ENCODE data around the gene DLEU7. TPM values are rescaled to one million over a fixed set of nuclear protein-coding genes. Genes with fewer than 3 reads are reported as not detected.

The DLEU7 gene
- polyA plus RNA-seq, 1 donor (not counting 4 experiments of a cell fraction or from before 2014, with no cell fraction given) = not detected

- H3K9me1 ChIP-seq (ENCODE audit: control insufficient read depth, extremely low read depth, insufficient read depth, low read length) = no peaks in the 10 kb centered on the region
- H3K27me3 ChIP-seq (ENCODE audit: control insufficient read depth, extremely low read depth, insufficient read depth, low read length) = peaks cover 11% of the 10 kb centered on the region
- no peak overlapping the region for H3K9ac ChIP-seq (ENCODE audit: control insufficient read depth, extremely low read depth, insufficient read depth, low read length)
- H3K36me3 ChIP-seq (ENCODE audit: control insufficient read depth in 2 of 2, extremely low read depth in 1 of 2, insufficient read depth in 2 of 2, low read length in 2 of 2) = no peaks in the 10 kb centered on the region
- no peaks in the 10 kb centered on the region for H3K79me2 ChIP-seq (ENCODE audit: control insufficient read depth, insufficient read depth, low read length)
- no peak overlapping the region for H3K4me2 ChIP-seq (ENCODE audit: control insufficient read depth, extremely low read depth, insufficient read depth, low read depth, low read length)
- dilution Hi-C loops (cut with MboI; ENCODE audit: extremely low pct_ligation_motif_present, low sequenced_read_pairs) = no loop called here
- FAIRE-seq (no peak), DNase-seq (ENCODE audit: low read depth, low spot score) (no peak)
- H3K27ac ChIP-seq (ENCODE audit: control insufficient read depth, insufficient read depth, low read length) = no peak overlapping the region
- no peaks in the 10 kb centered on the region for H3K4me1 ChIP-seq (ENCODE audit: control insufficient read depth, extremely low read depth, insufficient read depth, low read length)
- no peaks in the 10 kb centered on the region for H4K20me1 ChIP-seq (ENCODE audit: control insufficient read depth, extremely low read depth, insufficient read depth, low read length)
- H3K4me3 ChIP-seq (ENCODE audit: control insufficient read depth in 2 of 3, extremely low read depth in 1 of 3, insufficient read depth in 2 of 3, low read depth in 1 of 3, low read length in 3 of 3) = no peak overlapping the region
- H2AFZ ChIP-seq (ENCODE audit: control insufficient read depth, low read length) = no peak overlapping the region
- TF ChIP-seq EZH2 (IDR thresholded peaks at IDR 0.05; ENCODE audit: low read length) (no peak), CTCF (optimal IDR thresholded peaks at IDR 0.05 in 1 of 3, IDR thresholded peaks at IDR 0.05 in 1 of 3, conservative IDR thresholded peaks at IDR 0.05 in 1 of 3; ENCODE audit: extremely low read depth in 1 of 3, insufficient read depth in 2 of 3, low read length in 3 of 3) (no peak)
- no peaks in the 10 kb centered on the region for H3K9me3 ChIP-seq (ENCODE audit: control insufficient read depth, low read depth, low read length)
These were observed 7.0 kb upstream of the DLEU7 start for GRCh38 chr13:50850445-50850844.

- Histone ChIP-seq H2AFZ (ENCODE audit: control insufficient read depth, low read length) (no peak overlapping the region), H3K36me3 (ENCODE audit: control insufficient read depth in 2 of 2, extremely low read depth in 1 of 2, insufficient read depth in 2 of 2, low read length in 2 of 2) (no peaks in the 10 kb centered on the region), H3K4me3 (ENCODE audit: control insufficient read depth in 2 of 3, extremely low read depth in 1 of 3, insufficient read depth in 2 of 3, low read depth in 1 of 3, low read length in 3 of 3) (no peak overlapping the region), H3K9me3 (ENCODE audit: control insufficient read depth, low read depth, low read length) (no peaks in the 10 kb centered on the region), H3K9me1 (ENCODE audit: control insufficient read depth, extremely low read depth, insufficient read depth, low read length) (no peaks in the 10 kb centered on the region), H3K9ac (ENCODE audit: control insufficient read depth, extremely low read depth, insufficient read depth, low read length) (no peak overlapping the region), H3K4me1 (ENCODE audit: control insufficient read depth, extremely low read depth, insufficient read depth, low read length) (no peaks in the 10 kb centered on the region), H3K27ac (ENCODE audit: control insufficient read depth, insufficient read depth, low read length) (no peak overlapping the region), H3K27me3 (ENCODE audit: control insufficient read depth, extremely low read depth, insufficient read depth, low read length) (peaks cover 20% of the 10 kb centered on the region), H3K4me2 (ENCODE audit: control insufficient read depth, extremely low read depth, insufficient read depth, low read depth, low read length) (no peak overlapping the region), H3K79me2 (ENCODE audit: control insufficient read depth, insufficient read depth, low read length) (no peaks in the 10 kb centered on the region), H4K20me1 (ENCODE audit: control insufficient read depth, extremely low read depth, insufficient read depth, low read length) (no peaks in the 10 kb centered on the region)
- dilution Hi-C loops (cut with MboI; ENCODE audit: extremely low pct_ligation_motif_present, low sequenced_read_pairs) = no loop called here
- TF ChIP-seq CTCF (optimal IDR thresholded peaks at IDR 0.05 in 1 of 3, IDR thresholded peaks at IDR 0.05 in 1 of 3, conservative IDR thresholded peaks at IDR 0.05 in 1 of 3; ENCODE audit: extremely low read depth in 1 of 3, insufficient read depth in 2 of 3, low read length in 3 of 3) = no peak
- TF ChIP-seq EZH2 (IDR thresholded peaks at IDR 0.05; ENCODE audit: low read length) = no peak
- FAIRE-seq (no peak), DNase-seq (ENCODE audit: low read depth, low spot score) (no peak)
These were observed 4.0 kb upstream of the DLEU7 start for GRCh38 chr13:50847501-50847900.
